ENCODE results near the gene LIAS. TPM values are rescaled to one million over a fixed set of nuclear protein-coding genes. Genes with fewer than 3 reads are reported as not detected.
"Not testable (repeated sequence)": the region's sequence is repeated elsewhere in the genome, so short reads cannot be mapped to it uniquely, and the experiment has no call there.

LIAS gene
- total RNA-seq, 1 experiment from 2014 or later, result 37.0 TPM

- no peak for DNase-seq (ENCODE audit: extremely low read depth, low read depth)
Measured at GRCh38 chr4:39452860-39453587, 5.8 kb upstream of the LIAS start.

DNA sequence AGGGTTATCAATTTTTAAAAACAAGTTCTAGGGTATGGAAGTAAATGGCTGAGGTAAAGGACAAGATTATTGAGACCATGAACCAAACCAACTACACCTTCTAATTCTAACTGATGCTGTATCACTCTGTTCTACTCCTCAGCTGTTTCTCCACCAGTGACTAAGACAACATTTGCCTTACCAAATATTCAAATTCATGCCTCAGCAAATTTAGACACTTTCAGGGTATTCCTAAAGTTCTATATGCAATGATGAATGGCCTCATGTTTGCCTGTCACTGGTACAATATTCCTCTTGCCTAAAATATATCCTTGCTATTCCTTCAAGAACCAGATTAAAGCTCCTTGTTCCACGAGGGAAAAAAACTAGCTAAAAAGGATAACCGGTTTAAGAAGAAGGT is 5.1 kb upstream of the LIAS start:
- no peak for DNase-seq (ENCODE audit: extremely low read depth, low read depth)

- no peak for DNase-seq (ENCODE audit: extremely low read depth, low read depth)
Measured at GRCh38 chr4:39455486-39455885, 3.4 kb upstream of the LIAS start.

- DNase-seq (ENCODE audit: extremely low read depth, low read depth), result no peak
Measured at GRCh38 chr4:39456946-39457763, 1.7 kb upstream of the LIAS start.

GRCh38 chr4:39458161-39458504 is 723 bp upstream of the LIAS start:
- DNase-seq (ENCODE audit: extremely low read depth, low read depth), result not testable (repeated sequence)

GRCh38 chr4:39464886-39465501 is 6.1 kb downstream of the LIAS start:
- peak; percentile 81 for DNase-seq (ENCODE audit: extremely low read depth, low read depth)

DNA sequence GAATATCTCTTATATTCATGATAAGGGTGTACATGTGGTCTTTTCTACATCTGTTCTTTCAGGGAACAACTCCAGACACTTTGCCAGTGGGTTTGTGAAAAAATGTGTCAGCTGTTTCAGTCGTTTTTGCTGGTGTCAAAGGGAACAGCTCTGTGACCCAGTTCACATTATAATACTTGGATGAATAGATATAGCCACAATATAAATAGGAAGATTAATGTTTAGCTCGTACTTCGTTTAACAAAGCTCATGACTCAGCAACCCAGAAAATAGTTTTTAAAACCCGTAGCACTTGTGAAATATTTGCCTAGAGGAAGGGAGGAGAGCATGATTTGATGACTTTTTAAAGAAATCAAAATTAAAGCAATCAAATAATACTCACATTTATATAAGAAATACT is 7.9 kb downstream of the LIAS start:
- DNase-seq (ENCODE audit: extremely low read depth, low read depth), result no peak

GRCh38 chr4:39467464-39467863 is 8.6 kb downstream of the LIAS start:
- DNase-seq (ENCODE audit: extremely low read depth, low read depth), result no peak

- peak; percentile 85 for DNase-seq (ENCODE audit: extremely low read depth, low read depth)
Measured at GRCh38 chr4:39469429-39470077, 10.7 kb downstream of the LIAS start.

DNA sequence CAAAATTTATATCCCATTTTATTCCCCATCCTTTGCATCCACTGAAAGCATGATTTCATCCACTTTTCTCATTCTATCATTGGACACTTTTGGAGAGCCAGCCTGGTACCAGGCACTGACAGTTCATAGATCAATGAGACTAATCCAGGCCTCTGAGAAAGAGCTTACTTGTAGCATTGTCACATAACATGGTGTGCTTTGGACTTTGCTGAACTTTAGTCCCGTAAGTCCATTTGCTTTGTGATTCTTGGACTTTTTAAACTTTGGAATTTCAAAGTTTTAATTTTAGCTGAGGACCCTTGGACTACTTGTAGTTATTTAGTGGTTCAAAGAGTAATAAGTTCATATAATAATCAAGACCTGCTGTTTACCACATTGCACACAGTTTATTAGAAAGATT is 11.5 kb downstream of the LIAS start:
- DNase-seq (ENCODE audit: extremely low read depth, low read depth), result no peak

DNA sequence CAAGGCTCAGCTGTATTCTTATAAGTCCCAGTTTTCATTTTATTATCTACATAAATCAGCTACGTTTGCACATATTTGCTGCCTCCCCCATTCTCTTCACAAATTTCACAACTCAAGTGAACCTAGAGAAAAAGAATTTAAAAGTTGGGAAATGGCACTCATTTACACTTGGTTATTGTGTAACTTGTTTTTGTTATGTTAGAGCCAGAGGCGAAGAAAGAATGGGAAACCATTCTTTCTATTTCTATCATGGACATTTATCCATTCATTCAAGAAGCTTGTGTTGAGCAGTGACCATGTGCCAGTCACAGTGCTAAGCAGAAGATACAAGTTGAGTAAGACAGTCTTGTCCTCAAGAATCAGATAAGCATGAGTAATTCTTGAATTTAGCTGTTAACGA is 13.5 kb downstream of the LIAS start:
- no peak for DNase-seq (ENCODE audit: extremely low read depth, low read depth)

DNA sequence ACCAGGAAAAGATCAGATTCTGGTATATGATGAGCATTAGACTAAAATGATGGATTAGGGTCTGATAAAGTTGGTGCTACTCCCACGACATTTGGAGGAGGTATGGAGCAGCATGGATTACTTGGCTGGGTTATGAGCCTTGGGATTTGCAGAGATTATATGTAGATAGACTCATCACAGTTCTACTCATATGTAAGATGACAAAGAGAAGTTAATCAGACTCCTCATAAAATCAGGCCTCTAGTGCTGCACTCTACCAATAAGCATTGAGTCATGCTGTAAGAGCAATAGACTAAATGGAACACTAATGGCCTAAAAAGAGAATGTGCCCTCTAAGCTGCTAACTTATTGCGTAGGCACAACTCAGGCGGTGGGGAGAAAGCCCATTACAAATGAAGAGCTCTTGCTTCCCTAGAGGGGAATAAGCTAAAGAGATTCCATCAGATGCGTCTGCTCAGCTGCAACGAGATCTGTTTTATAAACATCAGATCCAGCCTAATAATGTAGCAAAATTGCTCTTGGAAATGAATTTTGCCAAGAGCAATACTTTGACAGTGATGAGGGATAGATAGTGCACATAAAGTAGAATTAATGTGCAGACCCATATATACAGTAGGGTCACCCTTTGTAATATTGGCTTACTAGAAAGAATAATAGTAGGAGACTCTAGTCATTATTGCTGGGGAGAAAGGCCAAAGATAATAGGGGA is 17.5 kb downstream of the LIAS start:
- no peak for DNase-seq (ENCODE audit: extremely low read depth, low read depth)

DNA sequence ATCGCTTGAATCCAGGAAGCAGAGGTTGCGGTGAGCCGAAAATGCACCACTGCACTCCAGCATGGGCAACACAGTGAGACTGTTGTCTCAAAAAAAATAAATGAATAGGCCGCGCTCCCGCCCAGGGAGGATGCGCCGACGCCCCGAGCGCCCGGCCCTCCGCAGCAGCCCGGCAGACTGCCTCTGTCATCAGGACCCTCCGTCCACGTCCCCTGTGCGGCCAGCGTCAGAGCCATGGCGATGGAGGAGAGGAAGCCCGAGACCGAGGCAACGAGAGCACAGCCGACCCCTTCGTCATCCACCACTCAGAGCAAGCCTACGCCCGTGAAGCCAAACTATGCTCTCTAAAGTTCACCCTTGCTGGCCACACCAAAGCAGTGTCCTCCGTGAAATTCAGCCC is 21.4 kb downstream of the LIAS start:
- DNase-seq (ENCODE audit: extremely low read depth, low read depth), result no peak

DNA sequence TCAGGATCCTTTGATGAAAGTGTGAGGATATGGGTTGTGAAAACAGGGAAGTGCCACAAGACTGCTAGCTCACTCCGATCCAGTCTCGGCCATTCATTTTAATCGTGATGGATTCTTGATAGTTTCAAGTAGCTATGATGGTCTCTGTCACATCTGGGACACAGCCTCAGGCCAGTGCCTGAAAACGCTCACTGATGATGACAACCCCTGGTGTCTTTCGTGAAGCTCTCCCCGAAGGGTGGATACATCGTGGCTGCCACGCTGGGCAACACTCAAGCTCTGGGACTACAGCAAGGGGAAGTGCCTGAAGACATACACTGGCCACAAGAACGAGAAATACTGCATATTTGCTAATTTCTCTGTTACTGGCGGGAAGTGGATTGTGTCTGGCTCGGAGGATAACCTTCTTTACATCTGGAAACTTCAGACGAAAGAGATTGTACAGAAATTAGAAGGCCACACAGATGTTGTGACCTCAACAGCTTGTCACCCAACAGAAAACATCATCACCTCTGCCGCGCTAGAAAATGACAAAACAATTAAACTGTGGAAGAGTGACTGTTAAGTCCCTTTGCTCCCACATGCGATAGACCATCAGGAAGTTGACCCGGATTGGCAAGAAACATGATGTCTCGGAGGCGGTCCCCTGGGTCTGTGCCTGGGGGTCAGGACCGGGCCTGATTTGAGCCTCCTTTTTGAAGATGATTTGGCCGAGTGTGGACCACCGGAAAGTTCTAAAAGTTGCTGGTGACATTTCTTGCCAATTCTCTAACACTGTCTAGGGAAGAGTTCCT is 22.2 kb downstream of the LIAS start:
- no peak for DNase-seq (ENCODE audit: extremely low read depth, low read depth)

DNA sequence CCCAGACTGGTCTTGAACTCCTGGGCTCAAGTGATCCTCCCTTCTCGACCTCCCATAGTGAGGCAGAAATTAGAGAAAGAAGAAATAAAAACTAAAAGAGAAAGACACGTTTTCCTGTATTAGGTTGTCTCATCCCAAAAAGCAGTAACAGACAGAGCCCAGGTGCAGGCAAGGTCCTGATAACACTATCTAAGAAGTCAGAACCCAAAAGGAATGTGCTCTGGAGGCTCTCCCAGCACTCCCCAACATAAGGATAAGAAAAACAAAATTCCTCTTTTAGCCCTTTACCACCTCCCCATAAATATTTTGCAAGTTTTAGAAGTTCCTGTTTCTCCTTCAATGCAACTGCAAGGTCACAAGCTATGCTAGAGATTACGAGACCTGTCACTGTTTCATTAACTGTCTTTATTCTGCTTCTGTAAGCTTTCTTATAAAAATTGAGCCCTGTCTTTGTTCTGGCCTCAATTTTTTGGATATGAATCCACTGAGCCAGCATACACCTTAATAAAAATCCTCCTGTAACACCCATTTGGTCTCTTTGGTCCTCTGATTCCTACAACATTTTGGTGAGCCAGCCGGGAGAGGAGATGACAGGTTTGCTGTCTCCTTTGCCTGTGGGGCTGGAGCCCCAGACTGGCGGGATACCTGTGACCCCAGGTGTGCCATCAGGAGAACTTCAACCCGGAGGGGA is 25.9 kb downstream of the LIAS start:
- no peak for DNase-seq (ENCODE audit: extremely low read depth, low read depth)

DNA sequence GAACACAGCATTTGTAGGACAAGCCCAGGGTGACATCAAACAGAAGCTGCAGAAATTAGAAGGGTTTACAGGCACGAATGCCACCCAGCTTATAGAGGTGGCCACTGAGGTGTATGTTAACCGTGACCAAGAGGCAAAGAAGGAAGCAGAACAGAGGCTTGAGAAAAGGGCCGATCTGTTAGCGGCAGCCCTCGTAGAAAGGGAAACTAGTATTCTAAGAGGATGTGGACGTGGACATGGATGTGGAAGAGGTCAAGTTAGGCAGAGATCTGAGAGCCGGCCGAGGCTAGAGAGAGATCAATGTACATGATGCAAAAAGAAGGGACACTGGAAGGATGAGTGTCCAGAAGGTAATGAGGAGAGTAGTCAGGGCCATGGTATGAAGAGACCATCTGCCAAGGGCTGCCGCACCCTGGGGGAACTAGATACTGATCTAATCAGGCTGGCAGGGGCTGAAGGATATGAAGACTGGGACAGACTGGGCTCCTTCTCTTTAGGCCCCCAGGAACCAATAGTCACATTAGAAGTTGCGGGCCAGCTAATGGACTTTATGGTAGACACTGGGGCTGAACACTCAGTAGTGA is 27.5 kb downstream of the LIAS start:
- DNase-seq (ENCODE audit: extremely low read depth, low read depth), result no peak

- no peak for DNase-seq (ENCODE audit: extremely low read depth, low read depth)
Measured at GRCh38 chr4:39490322-39490721, 31.5 kb downstream of the LIAS start.

DNA sequence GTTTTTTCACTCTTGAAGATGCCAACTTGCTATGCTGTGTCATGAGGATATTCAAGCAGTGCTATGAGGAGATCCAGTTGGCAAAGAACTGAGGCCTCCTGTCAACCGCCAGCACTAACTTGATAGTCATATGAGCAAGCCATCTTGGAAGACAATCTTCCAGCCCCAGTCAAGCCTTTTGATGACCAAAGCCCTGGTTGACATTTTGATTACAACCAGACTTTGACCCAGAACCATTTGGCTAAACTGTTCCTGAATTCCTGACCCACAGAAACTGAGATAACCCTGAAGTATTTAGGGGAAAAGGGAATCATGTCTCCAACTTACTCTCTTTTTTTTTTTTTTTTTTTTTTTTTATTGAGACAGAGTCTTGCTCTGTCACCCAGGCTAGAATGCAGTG is 35.5 kb downstream of the LIAS start:
- no peak for DNase-seq (ENCODE audit: extremely low read depth, low read depth)
